IMR-90 (cell line): ENCODE data around the gene DEFB112. TPM values are rescaled to one million over a fixed set of nuclear protein-coding genes. Genes with fewer than 3 reads are reported as not detected.

Experiments
- ATAC-seq: fragments of 200-7000 bp; cut with Tn5 transposase; 2 replicates; pipeline ENCODE4 v1.9.1; 2020; ENCODE audit warnings: low read depth, mild to moderate bottlenecking, moderate library complexity
- BruUV-seq: library from RNA; stranded (reverse); fragments of 400-500 nt; replicated peaks from 2 replicates; lab custom pipeline; 2021; lab: Mats Ljungman, UMichigan
- CTCF ChIA-PET: fragments of 300-600 bp; formaldehyde crosslinking; extraction: SDS; loops from one replicate; lab custom pipeline; 2021; ENCODE audit warnings: antibody characterized with exemption; lab: Yijun Ruan, JAX
- POLR2A ChIA-PET: fragments of 300-600 bp; sonication (Branson Sonifier 250); formaldehyde crosslinking; loops from one replicate; lab custom pipeline; 2022; ENCODE audit warnings: antibody characterized with exemption; ENCODE audit not compliant: unreplicated experiment; lab: Charles Lee
- DNase-seq: peaks from one replicate; pipeline ENCODE4 v3.0.0; 2013
- H2AFZ ChIP-seq: replicated peaks from 2 replicates; pipeline ENCODE3; 2013; ENCODE audit warnings: low read length, mild to moderate bottlenecking; ENCODE audit not compliant: poor library complexity
- H2AK5ac ChIP-seq: 2 replicates; pipeline ENCODE4 v1.6.1; 2013; ENCODE audit warnings: low read depth, low read length, inconsistent platforms
- H2AK9ac ChIP-seq: replicated peaks from 2 replicates; pipeline ENCODE3; 2013; ENCODE audit warnings: mild to moderate bottlenecking, low read depth, low read length, moderate library complexity; ENCODE audit not compliant: poor library complexity
- H2BK120ac ChIP-seq: 2 replicates; pipeline ENCODE4 v1.6.1; 2013; ENCODE audit warnings: low read depth, low read length, inconsistent platforms
- H2BK15ac ChIP-seq: 3 replicates; pipeline ENCODE4 v1.6.1; 2013; ENCODE audit warnings: low read depth, low read length, inconsistent platforms
- H2BK20ac ChIP-seq: 2 replicates; pipeline ENCODE4 v1.6.1; 2013; ENCODE audit warnings: low read depth, mild to moderate bottlenecking, inconsistent platforms, low read length, moderate library complexity
- H2BK5ac ChIP-seq: 2 replicates; pipeline ENCODE4 v1.6.1; 2013; ENCODE audit warnings: mild to moderate bottlenecking, low read depth, low read length, inconsistent platforms; ENCODE audit not compliant: poor library complexity, severe bottlenecking
- H3K14ac ChIP-seq: replicated peaks from 2 replicates; pipeline ENCODE4 v1.6.1; 2013; ENCODE audit warnings: low read depth, low read length, inconsistent platforms
- H3K18ac ChIP-seq: 2 replicates; pipeline ENCODE4 v1.6.1; 2013; ENCODE audit warnings: low read depth, low read length, control low read depth
- H3K23ac ChIP-seq: 2 replicates; pipeline ENCODE4 v1.6.1; 2013; ENCODE audit warnings: low read depth, low read length, inconsistent platforms
- H3K27ac ChIP-seq: 2 replicates; pipeline ENCODE4 v1.5.1; 2013; ENCODE audit warnings: mild to moderate bottlenecking, control low read depth, low read length; ENCODE audit not compliant: insufficient read depth
- H3K27me3 ChIP-seq: 2 replicates; pipeline ENCODE4 v1.6.1; 2013; ENCODE audit warnings: low read length; ENCODE audit not compliant: control insufficient read depth, insufficient read depth
- H3K36me3 ChIP-seq: 2 replicates; pipeline ENCODE4 v1.6.1; 2013; ENCODE audit warnings: low read length, mixed read lengths; ENCODE audit not compliant: control insufficient read depth, insufficient read depth
- H3K4ac ChIP-seq: 2 replicates; pipeline ENCODE4 v1.6.1; 2013; ENCODE audit warnings: low read depth, low read length, inconsistent platforms
- H3K4me1 ChIP-seq: 2 replicates; pipeline ENCODE4 v1.6.1; 2013; ENCODE audit warnings: low read length, mixed read lengths; ENCODE audit not compliant: control insufficient read depth, insufficient read depth
- H3K4me2 ChIP-seq: 2 replicates; pipeline ENCODE4 v1.6.1; 2013; ENCODE audit warnings: low read depth, mild to moderate bottlenecking, control low read depth, low read length, moderate library complexity
- H3K4me3 ChIP-seq: 2 replicates; pipeline ENCODE4 v1.5.1; 2013; ENCODE audit warnings: low read depth, mild to moderate bottlenecking, control low read depth, low read length, moderate library complexity; ENCODE audit not compliant: insufficient read depth
- H3K56ac ChIP-seq: 2 replicates; pipeline ENCODE4 v1.6.1; 2013; ENCODE audit warnings: low read length, inconsistent platforms; ENCODE audit not compliant: insufficient read depth; ENCODE audit errors: extremely low read depth
- H3K79me1 ChIP-seq, 2 experiments: 2 replicates each; pipeline ENCODE4 v1.6.1; 2013; ENCODE audit warnings: low read length in 2 of 2, inconsistent platforms in 1 of 2, low read depth in 1 of 2
- H3K9ac ChIP-seq: 2 replicates; pipeline ENCODE4 v1.6.1; 2013; ENCODE audit warnings: low read depth, low read length, control low read depth
- H3K9me1 ChIP-seq: 2 replicates; pipeline ENCODE4 v1.6.1; 2013; ENCODE audit warnings: low read length, inconsistent platforms; ENCODE audit not compliant: insufficient read depth
- H3K9me3 ChIP-seq: 2 replicates; pipeline ENCODE4 v1.6.1; 2013; ENCODE audit warnings: low read length; ENCODE audit not compliant: control insufficient read depth, insufficient read depth
- H4K20me1 ChIP-seq: 2 replicates; pipeline ENCODE4 v1.6.1; 2013; ENCODE audit warnings: low read length, inconsistent platforms; ENCODE audit not compliant: insufficient read depth
- H4K5ac ChIP-seq: 2 replicates; pipeline ENCODE4 v1.6.1; 2013; ENCODE audit warnings: mild to moderate bottlenecking, low read depth, low read length, control low read depth
- H4K8ac ChIP-seq, 2 experiments: 2 replicates each; pipeline ENCODE4 v1.6.1; 2013; ENCODE audit warnings: low read depth in 2 of 2, low read length in 2 of 2, control low read depth in 1 of 2, inconsistent platforms in 1 of 2
- H4K91ac ChIP-seq: 2 replicates; pipeline ENCODE4 v1.6.1; 2013; ENCODE audit warnings: low read depth, low read length, inconsistent platforms; ENCODE audit not compliant: insufficient read depth
- BHLHE40 ChIP-seq: fragments of 150-350 bp; IDR thresholded peaks from 2 replicates; pipeline ENCODE4 v1.6.1; 2016; ENCODE audit warnings: mild to moderate bottlenecking, low read depth, low read length
- CEBPB ChIP-seq: IDR thresholded peaks from 2 replicates; pipeline ENCODE4 v1.6.1; 2012; ENCODE audit warnings: low read depth, low read length, improper control_type of control experiment
- CHD1 ChIP-seq: IDR thresholded peaks from 2 replicates; pipeline ENCODE4 v1.6.1; 2012; ENCODE audit warnings: low read depth, low read length, improper control_type of control experiment
- MAZ ChIP-seq: IDR thresholded peaks from 2 replicates; pipeline ENCODE4 v1.6.1; 2012; ENCODE audit warnings: low read depth, mild to moderate bottlenecking, low read length, improper control_type of control experiment, moderate library complexity, borderline replicate concordance
- POLR2A ChIP-seq: IDR thresholded peaks from 2 replicates; pipeline ENCODE4 v1.6.1; 2012; ENCODE audit warnings: mild to moderate bottlenecking, low read depth, low read length
- RFX5 ChIP-seq: IDR thresholded peaks from 2 replicates; pipeline ENCODE4 v1.8.0; 2012; ENCODE audit warnings: low read depth, mild to moderate bottlenecking, low read length, moderate library complexity
- WGBS, 2 experiments: methylation state at CpG; one replicate each; pipeline versions ENCODE4 v1.1.5 to v1.1.7; 2013; ENCODE audit warnings: missing lambda C conversion rate in 2 of 2; ENCODE audit not compliant: insufficient read length in 1 of 2; ENCODE audit errors: extremely low coverage in 2 of 2; 5-methylcytosine and 5-hydroxymethylcytosine counted together
- dilution Hi-C: fragments of 300-500 bp; cut with HindIII; formaldehyde crosslinking; loops from one replicate; pipeline ENCODE4 v1.14.3; 2018; ENCODE audit warnings: low sequenced_read_pairs; ENCODE audit not compliant: unreplicated experiment
- in situ Hi-C: fragments of 300-500 bp; cut with MboI; formaldehyde crosslinking; loops from 3 replicates; pipeline ENCODE4 v1.14.3; 2019; ENCODE audit warnings: low sequenced_read_pairs, inconsistent platforms, mixed read lengths
- intact Hi-C: fragments of 100-400 bp; cut with micrococcal nuclease; formaldehyde crosslinking; loops from 2 replicates; pipeline ENCODE4 v1.10.0; 2022
- polyA plus RNA-seq, 3 experiments: library from polyadenylated mRNA; depleted of rRNA; stranded (reverse); fragments of >200 nt; gene quantifications; 2 replicates each; pipeline ENCODE4 v1.2.3, GENCODE V29; 2012; ENCODE audit warnings: low replicate concordance in 1 of 3
- total RNA-seq: library from RNA; depleted of rRNA; stranded (reverse); fragments of >200 nt; gene quantifications from 2 replicates; pipeline ENCODE4 v1.2.3, GENCODE V29; 2012
- TF ChIP-seq, protein P1 (sequence below): conservative IDR thresholded peaks from 2 replicates; pipeline ENCODE4 v1.5.1; 2012; ENCODE audit warnings: mild to moderate bottlenecking, low read depth, low read length, improper control_type of control experiment

The DEFB112 gene
- total and polyA plus RNA-seq, 2 of the 4 experiments (the other 2 are of a cell fraction) = not detected

DNA sequence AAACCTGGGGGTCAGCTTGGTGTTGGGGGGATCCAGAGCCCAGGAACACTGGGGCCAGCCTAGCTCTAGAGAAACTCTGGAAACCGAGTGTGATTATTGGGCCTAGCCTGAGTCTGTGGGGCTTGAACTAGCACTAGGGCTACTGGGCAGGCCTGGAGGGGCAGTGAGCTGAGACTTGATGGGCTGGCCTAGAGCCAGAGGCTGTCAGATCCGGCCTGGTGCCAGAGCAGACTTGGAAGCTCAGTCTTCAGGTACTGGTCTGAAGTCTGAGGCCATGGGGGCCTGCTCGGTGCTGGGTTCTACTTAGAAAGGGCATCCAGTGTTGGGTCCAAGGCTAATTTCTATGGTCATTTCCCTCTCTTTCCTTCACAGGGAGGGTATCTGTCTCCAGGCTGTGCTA, 2.7 kb downstream of the DEFB112 start:
- H3K27ac ChIP-seq = no peak overlapping the region
- H2BK15ac ChIP-seq = no peak overlapping the region
- no peak overlapping the region for H2AFZ ChIP-seq
- no peaks in the 10 kb centered on the region for H3K9me3 ChIP-seq
- BruUV-seq = no TSS peak
- H3K4me1 ChIP-seq = no peaks in the 10 kb centered on the region
- H3K9me1 ChIP-seq = no peaks in the 10 kb centered on the region
- H3K9ac ChIP-seq = no peak overlapping the region
- H2AK5ac ChIP-seq = no peak overlapping the region
- no peaks in the 10 kb centered on the region for H3K36me3 ChIP-seq
- H3K4ac ChIP-seq = no peak overlapping the region
- intact Hi-C loops (no loop called here), dilution Hi-C loops (no loop called here), in situ Hi-C loops (no loop called here)
- H4K20me1 ChIP-seq = no peaks in the 10 kb centered on the region
- H3K4me2 ChIP-seq = no peak overlapping the region
- no peak for TF ChIP-seq CHD1
- no peak for TF ChIP-seq CEBPB
- no peak for TF ChIP-seq POLR2A
- TF ChIP-seq, protein P1, sequence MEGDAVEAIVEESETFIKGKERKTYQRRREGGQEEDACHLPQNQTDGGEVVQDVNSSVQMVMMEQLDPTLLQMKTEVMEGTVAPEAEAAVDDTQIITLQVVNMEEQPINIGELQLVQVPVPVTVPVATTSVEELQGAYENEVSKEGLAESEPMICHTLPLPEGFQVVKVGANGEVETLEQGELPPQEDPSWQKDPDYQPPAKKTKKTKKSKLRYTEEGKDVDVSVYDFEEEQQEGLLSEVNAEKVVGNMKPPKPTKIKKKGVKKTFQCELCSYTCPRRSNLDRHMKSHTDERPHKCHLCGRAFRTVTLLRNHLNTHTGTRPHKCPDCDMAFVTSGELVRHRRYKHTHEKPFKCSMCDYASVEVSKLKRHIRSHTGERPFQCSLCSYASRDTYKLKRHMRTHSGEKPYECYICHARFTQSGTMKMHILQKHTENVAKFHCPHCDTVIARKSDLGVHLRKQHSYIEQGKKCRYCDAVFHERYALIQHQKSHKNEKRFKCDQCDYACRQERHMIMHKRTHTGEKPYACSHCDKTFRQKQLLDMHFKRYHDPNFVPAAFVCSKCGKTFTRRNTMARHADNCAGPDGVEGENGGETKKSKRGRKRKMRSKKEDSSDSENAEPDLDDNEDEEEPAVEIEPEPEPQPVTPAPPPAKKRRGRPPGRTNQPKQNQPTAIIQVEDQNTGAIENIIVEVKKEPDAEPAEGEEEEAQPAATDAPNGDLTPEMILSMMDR = no peak
- TF ChIP-seq MAZ = no peak
- TF ChIP-seq BHLHE40 = no peak
- no peak for TF ChIP-seq RFX5
- H3K4me3 ChIP-seq = no peak overlapping the region
- H2AK9ac ChIP-seq = no peak overlapping the region
- H3K27me3 ChIP-seq = no peaks in the 10 kb centered on the region
- no peak overlapping the region for H2BK20ac ChIP-seq
- no peak for DNase-seq
- H4K91ac ChIP-seq = no peak overlapping the region
- 71% methylated on average over 1 of the region's 3 CpGs; no CpG with 5 or more reads in 1 of the 2 experiments for WGBS, 2 experiments
- H3K79me1 ChIP-seq = no peaks in the 10 kb centered on the region
- no peak overlapping the region for H3K18ac ChIP-seq
- no peak overlapping the region for H4K5ac ChIP-seq
- H2BK5ac ChIP-seq = no peak overlapping the region
- no peak overlapping the region for H3K23ac ChIP-seq
- no peak for ATAC-seq
- H3K56ac ChIP-seq = no peak overlapping the region
- CTCF ChIA-PET = no interaction called here
- no peak overlapping the region for H3K14ac ChIP-seq
- POLR2A ChIA-PET = no interaction called here
- no peak overlapping the region for H4K8ac ChIP-seq
- H2BK120ac ChIP-seq = no peak overlapping the region
